Lower lobe of right lung (tissue), 2 donors: Measurements from ENCODE around the gene EPS8L2. TPM values are rescaled to one million over a fixed set of nuclear protein-coding genes. Genes with fewer than 3 reads are reported as not detected.

Experiments
- ATAC-seq, 2 donors: fragments of 200-7000 bp; cut with Tn5 transposase; one replicate each; pipeline ENCODE4 v1.9.1; 2020 to 2022; ENCODE audit warnings: mild to moderate bottlenecking in 2 of 2, moderate library complexity in 2 of 2
- DNase-seq: peaks from one replicate; pipeline ENCODE4 v3.0.0-alpha.2; 2020
- H3K27ac ChIP-seq: fragments of 200-600 bp; one replicate; pipeline ENCODE4 v1.8.0; 2022
- H3K27me3 ChIP-seq: fragments of 200-600 bp; one replicate; pipeline ENCODE4 v1.8.0; 2022; ENCODE audit warnings: low read depth
- H3K36me3 ChIP-seq: fragments of 200-600 bp; one replicate; pipeline ENCODE4 v1.8.0; 2022; ENCODE audit warnings: mild to moderate bottlenecking
- H3K4me1 ChIP-seq: fragments of 200-600 bp; one replicate; pipeline ENCODE4 v1.8.0; 2022
- H3K4me3 ChIP-seq: fragments of 200-600 bp; one replicate; pipeline ENCODE4 v1.8.0; 2022; ENCODE audit warnings: mild to moderate bottlenecking
- H3K9me3 ChIP-seq: fragments of 200-600 bp; one replicate; pipeline ENCODE4 v1.8.0; 2022
- CTCF ChIP-seq: fragments of 200-600 bp; IDR thresholded peaks from one replicate; pipeline ENCODE4 v1.8.0; 2022; ENCODE audit warnings: antibody characterized with exemption, mild to moderate bottlenecking
- intact Hi-C: fragments of 100-400 bp; cut with DNase I; formaldehyde crosslinking; loops from one replicate; pipeline ENCODE4 v1.11.0; 2022
- total RNA-seq: library from RNA; stranded (reverse); fragmentation: NEBNext Ultra II Directional; extraction: Animal tissue kit (Norgen Biotek cat#: 25700); gene quantifications from one replicate; pipeline ENCODE4 v1.2.1, GENCODE V29; 2021
- donor health status: DM: no; HTN: yes; CAD: no; lungs with severe emphysema.

The EPS8L2 gene
- total RNA-seq, 1 donor from 2014 or later: 156 TPM

- Histone ChIP-seq H3K27ac (peak overlapping the region; percentile 53), H3K9me3 (no peaks in the 10 kb centered on the region), H3K4me3 (peak overlapping the region; percentile 38), H3K4me1 (peaks cover 38% of the 10 kb centered on the region), H3K27me3 (peaks cover 40% of the 10 kb centered on the region), H3K36me3 (peaks cover 21% of the 10 kb centered on the region)
- DNase-seq: peak; percentile 83
- TF ChIP-seq CTCF: no peak
- ATAC-seq: peak in 1 of 2 donors; percentile 3
- intact Hi-C loops: loop anchor here (10.0 kb wide), 1 partner anchor 62 kb away; no protein-coding TSS in a partner anchor
These were observed 20.5 kb downstream of the EPS8L2 start for GRCh38 chr11:726278-727220.

GRCh38 chr11:727281-727701, 21.3 kb downstream of the EPS8L2 start:
- no peak for DNase-seq

GRCh38 chr11:727859-728748, 22.1 kb downstream of the EPS8L2 start:
- peak; percentile 97 for TF ChIP-seq CTCF
- H3K27ac ChIP-seq: peak overlapping the region; percentile 53
- peaks cover 29% of the 10 kb centered on the region for H3K4me1 ChIP-seq
- ATAC-seq (peak; percentile 92 to 94), DNase-seq (peak; percentile 91)
- peaks cover 17% of the 10 kb centered on the region for H3K36me3 ChIP-seq
- H3K9me3 ChIP-seq: no peaks in the 10 kb centered on the region
- no peak overlapping the region for H3K4me3 ChIP-seq
- H3K27me3 ChIP-seq: peaks cover 29% of the 10 kb centered on the region
- intact Hi-C loops: loop anchor here (10.0 kb wide), 1 partner anchor 63 kb away; no protein-coding TSS in a partner anchor

More at GRCh38 chr11:727281-727701, 21.3 kb downstream of the EPS8L2 start:
- Histone ChIP-seq H3K4me3 (no peak overlapping the region), H3K27ac (peak overlapping the region; percentile 53), H3K27me3 (peaks cover 32% of the 10 kb centered on the region), H3K36me3 (peaks cover 17% of the 10 kb centered on the region), H3K4me1 (peaks cover 31% of the 10 kb centered on the region), H3K9me3 (no peaks in the 10 kb centered on the region)
- TF ChIP-seq CTCF: no peak
- no peak for ATAC-seq
- intact Hi-C loops: loop anchor here (10.0 kb wide), 1 partner anchor 62 kb away; no protein-coding TSS in a partner anchor

GRCh38 chr11:728901-729491, 23.0 kb downstream of the EPS8L2 start:
- no peak for DNase-seq
- Histone ChIP-seq H3K36me3 (peaks cover 13% of the 10 kb centered on the region), H3K4me1 (peaks cover 29% of the 10 kb centered on the region), H3K9me3 (no peaks in the 10 kb centered on the region), H3K27me3 (peaks cover 28% of the 10 kb centered on the region), H3K27ac (no peak overlapping the region), H3K4me3 (no peak overlapping the region)
- ATAC-seq: no peak
- TF ChIP-seq CTCF: no peak
- intact Hi-C loops: loop anchor here (10.0 kb wide), 1 partner anchor 64 kb away; no protein-coding TSS in a partner anchor
